ENCODE measurements around the gene SLC50A1. TPM values are rescaled to one million over a fixed set of nuclear protein-coding genes. Genes with fewer than 3 reads are reported as not detected.
"Not testable (repeated sequence)": the region's sequence is repeated elsewhere in the genome, so short reads cannot be mapped to it uniquely, and the experiment has no call there.

Gene SLC50A1
- total RNA-seq, 1 donor from 2014 or later, result 25.9 TPM

DNA sequence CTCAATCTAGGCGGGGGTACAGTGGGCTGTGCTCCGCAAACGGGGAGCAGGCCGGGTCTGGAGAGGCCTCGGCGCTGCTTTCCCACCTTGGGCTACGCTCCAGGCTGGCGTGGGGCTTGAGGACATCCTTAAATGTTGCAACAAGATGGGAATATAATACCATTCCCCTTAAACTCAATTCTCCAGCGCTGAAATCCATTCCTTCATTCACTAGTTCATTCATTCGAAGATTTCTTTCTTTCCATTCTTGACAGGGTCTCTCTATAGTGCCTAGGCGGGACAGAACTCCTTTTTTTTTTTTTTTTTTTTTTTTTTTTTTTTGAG, 4.9 kb downstream of the SLC50A1 start:
- TF ChIP-seq, protein P1, sequence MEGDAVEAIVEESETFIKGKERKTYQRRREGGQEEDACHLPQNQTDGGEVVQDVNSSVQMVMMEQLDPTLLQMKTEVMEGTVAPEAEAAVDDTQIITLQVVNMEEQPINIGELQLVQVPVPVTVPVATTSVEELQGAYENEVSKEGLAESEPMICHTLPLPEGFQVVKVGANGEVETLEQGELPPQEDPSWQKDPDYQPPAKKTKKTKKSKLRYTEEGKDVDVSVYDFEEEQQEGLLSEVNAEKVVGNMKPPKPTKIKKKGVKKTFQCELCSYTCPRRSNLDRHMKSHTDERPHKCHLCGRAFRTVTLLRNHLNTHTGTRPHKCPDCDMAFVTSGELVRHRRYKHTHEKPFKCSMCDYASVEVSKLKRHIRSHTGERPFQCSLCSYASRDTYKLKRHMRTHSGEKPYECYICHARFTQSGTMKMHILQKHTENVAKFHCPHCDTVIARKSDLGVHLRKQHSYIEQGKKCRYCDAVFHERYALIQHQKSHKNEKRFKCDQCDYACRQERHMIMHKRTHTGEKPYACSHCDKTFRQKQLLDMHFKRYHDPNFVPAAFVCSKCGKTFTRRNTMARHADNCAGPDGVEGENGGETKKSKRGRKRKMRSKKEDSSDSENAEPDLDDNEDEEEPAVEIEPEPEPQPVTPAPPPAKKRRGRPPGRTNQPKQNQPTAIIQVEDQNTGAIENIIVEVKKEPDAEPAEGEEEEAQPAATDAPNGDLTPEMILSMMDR (IDR thresholded peaks at IDR 0.05; ENCODE audit: unreplicated experiment), result no peak
- no peak for DNase-seq (ENCODE audit: low spot score in 2 of 2, unreplicated experiment in 2 of 2)
- H3K4me1 Mint-ChIP-seq, result peaks cover 28% of the 10 kb centered on the region
- peaks cover 10% of the 10 kb centered on the region for H3K27me3 Mint-ChIP-seq (ENCODE audit: low read depth)
- H3K4me3 Mint-ChIP-seq, result peak overlapping the region; percentile 90
- peaks cover 3% of the 10 kb centered on the region for H3K36me3 Mint-ChIP-seq
- H3K9me3 Mint-ChIP-seq, result no peaks in the 10 kb centered on the region
- peak overlapping the region; percentile 95 for H3K27ac Mint-ChIP-seq

GRCh38 chr1:155141749-155142148, 6.1 kb downstream of the SLC50A1 start:
- TF ChIP-seq, protein P1 (IDR thresholded peaks at IDR 0.05; ENCODE audit: unreplicated experiment), result no peak
- peaks cover 11% of the 10 kb centered on the region for H3K27me3 Mint-ChIP-seq (ENCODE audit: low read depth)
- H3K4me3 Mint-ChIP-seq, result no peak overlapping the region
- peaks cover 3% of the 10 kb centered on the region for H3K36me3 Mint-ChIP-seq
- H3K9me3 Mint-ChIP-seq, result no peaks in the 10 kb centered on the region
- H3K4me1 Mint-ChIP-seq, result peaks cover 24% of the 10 kb centered on the region
- H3K27ac Mint-ChIP-seq, result no peak overlapping the region
- no peak for DNase-seq (ENCODE audit: low spot score in 2 of 2, unreplicated experiment in 2 of 2)

DNA sequence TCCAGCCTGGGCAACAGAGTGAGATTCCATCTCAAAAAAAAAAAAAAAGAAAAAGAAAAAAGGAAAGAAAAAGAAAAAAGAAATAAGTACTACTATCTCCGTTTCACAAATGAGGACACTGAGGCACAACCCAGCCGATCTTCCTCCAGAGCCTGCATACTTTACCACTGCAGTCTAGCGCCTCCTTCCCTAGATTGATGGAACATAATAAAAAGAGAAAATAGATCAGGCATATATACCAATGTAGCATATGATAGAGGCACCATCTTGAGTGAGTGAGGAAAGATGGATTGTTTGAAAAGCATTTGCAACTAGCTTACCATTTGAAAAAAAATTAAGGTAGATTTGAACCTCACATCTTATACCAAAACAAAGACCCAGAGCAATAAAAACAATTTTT, 9.8 kb downstream of the SLC50A1 start:
- Mint-ChIP-seq H3K27ac (no peak overlapping the region), H3K27me3 (ENCODE audit: low read depth) (peaks cover 21% of the 10 kb centered on the region), H3K4me1 (peaks cover 2% of the 10 kb centered on the region), H3K36me3 (no peaks in the 10 kb centered on the region), H3K9me3 (no peaks in the 10 kb centered on the region), H3K4me3 (no peak overlapping the region)
- DNase-seq (ENCODE audit: low spot score in 2 of 2, unreplicated experiment in 2 of 2), result no peak
- TF ChIP-seq, protein P1 (IDR thresholded peaks at IDR 0.05; ENCODE audit: unreplicated experiment), result no peak

- H3K9me3 Mint-ChIP-seq; H3K36me3 Mint-ChIP-seq; H3K27ac Mint-ChIP-seq; H3K4me3 Mint-ChIP-seq; DNase-seq (ENCODE audit: low spot score in 2 of 2, unreplicated experiment in 2 of 2); H3K4me1 Mint-ChIP-seq: not testable (repeated sequence)
- H3K27me3 Mint-ChIP-seq (ENCODE audit: low read depth), result peaks cover 14% of the 10 kb centered on the region
Observed at GRCh38 chr1:155155996-155156643, 20.5 kb downstream of the SLC50A1 start.

DNA sequence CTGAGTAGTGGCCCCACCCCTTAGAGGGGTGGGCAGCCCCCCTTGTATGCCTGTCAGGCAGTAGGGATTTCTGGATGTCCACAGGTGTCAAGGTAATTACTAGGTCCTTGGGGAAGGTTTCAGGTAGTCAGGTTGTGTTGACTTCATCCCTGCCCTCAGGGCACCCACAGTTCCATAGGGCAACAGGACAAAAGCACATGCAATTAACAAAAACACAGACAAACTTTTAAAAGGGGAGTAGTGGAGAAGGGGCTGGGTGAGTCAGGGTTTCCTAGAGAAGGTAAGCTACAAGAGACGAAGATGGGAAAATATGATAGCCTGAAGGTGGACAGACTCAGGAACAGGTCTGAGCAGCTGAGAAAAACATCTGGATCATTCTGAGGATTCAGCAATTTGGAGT, 23.3 kb downstream of the SLC50A1 start:
- no peak overlapping the region for H3K27ac Mint-ChIP-seq
- peaks cover 9% of the 10 kb centered on the region for H3K27me3 Mint-ChIP-seq (ENCODE audit: low read depth)
- no peak for DNase-seq (ENCODE audit: low spot score in 2 of 2, unreplicated experiment in 2 of 2)
- H3K9me3 Mint-ChIP-seq, result peaks cover 10% of the 10 kb centered on the region
- H3K36me3 Mint-ChIP-seq, result no peaks in the 10 kb centered on the region
- TF ChIP-seq, protein P1 (IDR thresholded peaks at IDR 0.05; ENCODE audit: unreplicated experiment), result no peak
- no peak overlapping the region for H3K4me3 Mint-ChIP-seq
- H3K4me1 Mint-ChIP-seq, result no peaks in the 10 kb centered on the region

GRCh38 chr1:155160128-155160527, 24.5 kb downstream of the SLC50A1 start:
- DNase-seq (ENCODE audit: low spot score in 2 of 2, unreplicated experiment in 2 of 2), result no peak
- H3K27ac Mint-ChIP-seq, result no peak overlapping the region
- H3K36me3 Mint-ChIP-seq, result no peaks in the 10 kb centered on the region
- no peak overlapping the region for H3K4me3 Mint-ChIP-seq
- H3K9me3 Mint-ChIP-seq, result peaks cover 7% of the 10 kb centered on the region
- H3K4me1 Mint-ChIP-seq, result no peaks in the 10 kb centered on the region
- peaks cover 4% of the 10 kb centered on the region for H3K27me3 Mint-ChIP-seq (ENCODE audit: low read depth)
- TF ChIP-seq, protein P1 (IDR thresholded peaks at IDR 0.05; ENCODE audit: unreplicated experiment), result no peak

- not testable (repeated sequence) for H3K27ac Mint-ChIP-seq; H3K27me3 Mint-ChIP-seq (ENCODE audit: low read depth); DNase-seq (ENCODE audit: low spot score in 2 of 2, unreplicated experiment in 2 of 2); H3K4me1 Mint-ChIP-seq; H3K36me3 Mint-ChIP-seq; H3K9me3 Mint-ChIP-seq; H3K4me3 Mint-ChIP-seq
Observed at GRCh38 chr1:155162631-155163030, 27.0 kb downstream of the SLC50A1 start.

GRCh38 chr1:155163785-155164184, 28.1 kb downstream of the SLC50A1 start:
- not testable (repeated sequence) for H3K36me3 Mint-ChIP-seq; H3K9me3 Mint-ChIP-seq; DNase-seq (ENCODE audit: low spot score in 2 of 2, unreplicated experiment in 2 of 2); H3K27me3 Mint-ChIP-seq (ENCODE audit: low read depth); H3K4me1 Mint-ChIP-seq; H3K27ac Mint-ChIP-seq; H3K4me3 Mint-ChIP-seq

GRCh38 chr1:155164625-155165024, 29.0 kb downstream of the SLC50A1 start:
- not testable (repeated sequence) for H3K36me3 Mint-ChIP-seq; H3K4me1 Mint-ChIP-seq; H3K9me3 Mint-ChIP-seq; H3K27me3 Mint-ChIP-seq (ENCODE audit: low read depth); H3K27ac Mint-ChIP-seq; H3K4me3 Mint-ChIP-seq; DNase-seq (ENCODE audit: low spot score in 2 of 2, unreplicated experiment in 2 of 2)
